Activated CD8-positive, alpha-beta memory T cell treated with anti-CD3 and anti-CD28 coated beads for 1 hour (primary cell): ENCODE data around the gene CNNM3.
"Not testable (repeated sequence)": the region's sequence is repeated elsewhere in the genome, so short reads cannot be mapped to it uniquely, and the experiment has no call there.

ENCODE experiments used
- DNase-seq, 2 donors: peaks; one replicate each; pipeline ENCODE4 v3.0.0-alpha.2; 2020; ENCODE audit warnings: low read depth in 1 of 2; ENCODE audit errors: extremely low read depth in 1 of 2

CNNM3 gene

DNA sequence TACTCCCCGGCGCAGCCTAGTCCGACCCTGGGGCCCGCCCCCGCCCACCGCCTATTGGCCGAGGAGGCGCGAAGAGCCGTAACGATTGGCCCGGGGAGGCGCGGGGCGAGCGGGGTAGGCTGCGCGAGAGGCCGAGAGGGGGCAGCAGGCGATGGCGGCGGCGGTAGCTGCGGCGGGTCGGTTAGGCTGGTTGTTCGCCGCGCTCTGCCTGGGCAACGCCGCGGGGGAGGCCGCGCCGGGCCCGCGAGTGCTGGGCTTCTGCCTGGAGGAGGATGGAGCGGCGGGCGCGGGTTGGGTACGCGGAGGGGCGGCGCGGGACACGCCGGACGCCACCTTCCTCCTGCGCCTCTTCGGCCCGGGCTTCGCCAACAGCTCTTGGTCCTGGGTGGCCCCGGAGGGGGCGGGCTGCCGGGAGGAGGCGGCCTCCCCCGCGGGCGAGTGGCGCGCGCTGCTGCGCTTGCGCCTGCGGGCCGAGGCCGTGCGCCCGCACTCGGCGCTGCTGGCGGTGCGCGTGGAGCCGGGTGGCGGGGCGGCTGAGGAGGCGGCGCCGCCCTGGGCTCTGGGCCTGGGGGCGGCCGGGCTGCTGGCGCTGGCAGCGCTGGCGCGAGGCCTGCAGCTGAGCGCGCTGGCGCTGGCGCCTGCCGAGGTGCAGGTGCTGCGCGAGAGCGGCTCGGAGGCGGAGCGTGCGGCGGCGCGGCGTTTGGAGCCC lies at the start of gene CNNM3:
TSS of gene CNNM3 (plus strand) at position 142 of the 709 bp plus-strand sequence. CDS start at position 152, 10 bp downstream.
- DNase-seq: peak; percentile 84 to 96

DNA sequence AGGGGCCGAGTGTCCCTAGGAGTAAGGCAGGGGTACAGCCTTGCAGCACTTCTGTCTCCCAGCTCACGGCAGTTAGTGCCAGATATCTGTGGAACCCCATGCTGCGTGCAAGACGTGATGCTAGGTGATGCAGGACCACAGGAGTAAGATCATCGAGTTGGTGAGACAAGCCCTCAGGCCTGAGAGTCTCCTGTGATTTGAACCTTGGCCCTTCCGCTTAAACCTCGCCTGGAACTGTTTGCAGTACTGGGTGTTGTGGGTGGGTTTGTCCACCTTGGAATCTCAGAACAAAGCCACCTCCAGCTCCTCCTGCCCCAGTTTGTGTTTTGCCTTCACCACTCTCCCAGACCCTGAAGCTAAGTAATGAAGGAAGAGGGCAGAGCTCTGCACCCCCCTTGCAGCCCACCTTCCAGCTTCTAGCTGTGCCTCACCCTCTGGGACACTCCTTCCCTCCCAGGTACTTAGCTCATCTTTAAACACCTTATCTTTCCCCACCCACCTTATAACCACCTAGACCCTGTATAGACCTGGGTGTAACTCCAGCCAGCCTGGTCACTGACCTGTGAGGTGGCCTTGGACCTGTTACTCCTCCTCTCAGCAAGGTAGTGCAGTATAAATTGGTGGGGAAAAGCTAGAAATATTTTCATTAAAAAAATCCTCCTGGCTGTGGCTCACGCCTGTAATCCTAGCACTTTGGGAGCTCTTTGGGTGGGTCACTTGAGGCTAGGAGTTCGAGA lies 48.8 kb upstream of the CNNM3 start:
- DNase-seq: no peak

GRCh38 chr2:96768083-96768561 lies 47.9 kb upstream of the CNNM3 start:
- no peak for DNase-seq

DNA sequence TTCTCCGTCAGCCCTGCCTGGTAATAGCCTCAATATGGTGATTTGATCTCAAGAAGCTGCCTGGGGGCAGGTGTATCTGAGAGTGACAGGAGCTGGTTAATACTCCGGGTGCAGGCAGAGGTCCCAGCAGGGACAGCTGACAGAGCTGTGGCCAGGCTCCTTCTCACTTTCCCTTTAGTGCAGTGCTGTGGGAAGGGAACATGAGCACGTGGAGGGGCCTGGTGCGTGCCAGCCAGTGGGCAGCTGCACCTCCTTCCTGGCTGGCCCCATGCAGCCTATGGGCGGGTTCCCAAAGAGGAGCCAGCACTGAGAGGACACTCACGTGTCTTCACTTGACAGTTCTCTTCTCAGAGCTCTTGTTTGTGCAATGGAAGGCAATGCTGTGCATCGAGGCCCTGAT lies 46.3 kb upstream of the CNNM3 start:
- DNase-seq: no peak

DNA sequence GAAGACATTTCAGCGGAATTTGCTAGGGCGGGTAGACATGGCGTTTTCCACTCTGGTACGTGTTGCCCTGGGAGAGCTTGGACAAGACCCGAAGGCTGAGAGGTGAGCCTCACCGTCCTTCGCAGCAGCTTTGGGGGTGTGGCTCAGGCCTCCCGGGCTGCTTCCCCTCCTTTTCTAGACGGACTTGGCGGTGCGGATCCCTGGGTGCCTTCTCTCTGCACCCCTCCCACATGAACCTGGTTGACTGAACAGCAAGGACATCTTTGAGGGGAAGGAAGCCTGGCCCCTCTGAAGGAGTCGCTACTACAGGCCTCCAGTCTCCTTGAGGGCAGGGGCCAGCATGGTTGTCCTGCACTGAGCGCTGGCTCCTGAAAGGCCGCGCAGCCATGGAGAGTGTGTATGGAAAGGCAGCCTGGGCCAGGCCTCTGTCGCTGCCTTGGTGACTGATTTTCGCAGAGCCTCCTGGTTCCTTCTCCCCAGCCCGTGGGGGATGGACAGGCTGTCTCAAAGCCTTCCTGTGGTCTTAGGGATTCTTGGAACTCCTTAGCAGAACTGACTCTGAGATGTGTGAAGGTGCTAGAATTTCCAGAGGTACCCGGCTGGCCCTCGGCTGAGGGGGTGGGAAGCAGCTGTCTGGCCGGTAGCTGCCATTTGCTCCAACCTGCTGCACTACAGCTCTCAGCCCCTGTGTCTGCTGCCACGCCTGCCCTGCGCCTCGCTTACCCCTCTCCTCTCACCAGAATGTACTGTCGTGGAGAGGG lies 45.4 kb upstream of the CNNM3 start:
- no peak for DNase-seq

- no peak for DNase-seq
Observed at GRCh38 chr2:96771796-96772618, 44.1 kb upstream of the CNNM3 start.

- DNase-seq: no peak
Observed at GRCh38 chr2:96772903-96773671, 43.0 kb upstream of the CNNM3 start.

DNA sequence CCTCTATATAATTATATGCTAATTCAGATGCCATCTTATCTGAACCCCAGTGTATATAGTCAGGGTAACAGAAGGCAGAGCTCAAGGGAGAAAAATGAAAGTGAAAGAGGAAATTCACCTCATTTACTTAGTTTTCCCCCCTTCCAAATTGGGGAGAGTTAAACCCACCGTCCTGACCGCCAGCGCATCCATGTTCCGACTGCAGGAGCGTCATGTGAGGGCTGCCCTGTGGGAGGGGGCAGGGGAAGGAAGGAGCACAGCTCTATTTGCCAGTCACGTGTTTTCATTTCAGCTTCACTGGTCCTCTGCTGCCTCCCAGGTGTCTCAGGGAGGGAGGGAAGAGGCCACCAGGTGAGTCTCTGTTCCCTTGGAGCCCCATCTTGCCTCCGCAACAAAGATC lies 42.1 kb upstream of the CNNM3 start:
- peak in 1 of 2 donors; percentile 9 for DNase-seq

- DNase-seq: no peak
Observed at GRCh38 chr2:96775160-96775559, 40.9 kb upstream of the CNNM3 start.

- DNase-seq: no peak
Observed at GRCh38 chr2:96783388-96783787, 32.7 kb upstream of the CNNM3 start.

- DNase-seq: no peak
Observed at GRCh38 chr2:96787411-96787810, 28.7 kb upstream of the CNNM3 start.

- no peak for DNase-seq
Observed at GRCh38 chr2:96788442-96789244, 27.4 kb upstream of the CNNM3 start.

- no peak for DNase-seq
Observed at GRCh38 chr2:96789245-96789617, 26.8 kb upstream of the CNNM3 start.

DNA sequence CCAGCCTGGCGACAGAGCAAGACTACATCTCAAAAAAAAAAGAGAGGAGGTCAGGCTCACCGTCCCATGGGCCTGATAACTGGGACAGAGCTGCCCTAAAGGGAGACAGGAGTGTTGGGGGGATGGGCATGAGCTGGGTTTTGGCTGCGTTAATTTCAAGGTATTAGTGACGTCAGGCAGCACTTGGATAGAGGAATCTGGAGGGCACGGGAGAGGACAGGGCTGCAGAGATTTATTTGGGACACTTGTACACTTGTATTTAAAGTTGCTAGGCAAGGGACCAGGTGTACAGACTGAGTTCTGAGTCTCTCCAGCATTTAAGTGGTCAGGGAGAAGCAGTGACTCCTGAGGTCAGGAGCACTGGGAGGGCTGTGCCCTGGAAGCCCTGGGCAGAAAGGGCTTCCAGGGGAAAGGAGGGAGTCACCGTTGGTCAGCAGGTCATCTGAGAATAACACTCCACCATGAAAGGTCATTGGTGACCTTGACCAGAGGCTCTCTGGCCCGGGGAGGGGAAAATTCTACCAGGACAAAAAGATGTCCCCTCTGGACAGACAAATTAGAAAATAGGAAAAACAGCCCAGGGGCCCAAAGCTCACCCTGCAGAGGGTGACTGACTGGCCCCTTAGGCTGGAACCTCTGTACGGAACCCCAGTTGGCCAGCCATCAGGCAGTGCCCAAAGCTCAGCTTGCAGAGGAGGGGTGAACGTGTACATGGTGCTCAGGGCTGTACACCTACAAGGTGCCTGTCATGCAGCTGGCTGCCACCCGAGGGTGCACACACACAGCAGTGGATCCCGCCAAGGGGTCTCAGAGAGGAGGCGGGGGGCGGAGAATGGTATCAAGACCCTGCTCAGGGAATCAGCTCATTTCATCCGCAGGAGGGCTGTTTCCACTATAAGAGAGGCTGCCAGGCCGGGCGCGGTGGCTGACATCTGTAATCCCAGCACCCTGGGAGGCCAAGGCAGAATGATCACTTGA lies 23.0 kb upstream of the CNNM3 start:
- DNase-seq: no peak

- DNase-seq: no peak
Observed at GRCh38 chr2:96795076-96795475, 21.0 kb upstream of the CNNM3 start.

DNA sequence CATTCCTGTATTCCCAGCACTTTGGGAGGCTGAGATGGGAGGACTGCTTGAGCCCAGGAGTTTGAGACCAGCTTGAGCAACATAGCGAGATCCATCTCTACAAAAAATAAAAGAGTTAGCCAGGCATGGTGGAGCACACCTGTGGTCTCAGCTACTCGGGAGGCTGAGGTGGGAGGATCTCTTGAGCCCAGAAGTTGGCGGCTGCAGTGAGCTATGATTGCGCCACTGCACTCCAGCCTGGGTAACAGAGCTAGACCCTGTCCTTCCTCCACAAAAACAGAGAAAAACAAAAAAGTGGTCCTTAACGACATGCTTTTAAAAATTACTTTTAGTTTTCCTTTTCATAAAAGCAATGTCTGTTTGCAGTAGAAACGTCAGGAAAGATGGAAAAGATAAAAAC lies 19.6 kb upstream of the CNNM3 start:
- not testable (repeated sequence) for DNase-seq

DNA sequence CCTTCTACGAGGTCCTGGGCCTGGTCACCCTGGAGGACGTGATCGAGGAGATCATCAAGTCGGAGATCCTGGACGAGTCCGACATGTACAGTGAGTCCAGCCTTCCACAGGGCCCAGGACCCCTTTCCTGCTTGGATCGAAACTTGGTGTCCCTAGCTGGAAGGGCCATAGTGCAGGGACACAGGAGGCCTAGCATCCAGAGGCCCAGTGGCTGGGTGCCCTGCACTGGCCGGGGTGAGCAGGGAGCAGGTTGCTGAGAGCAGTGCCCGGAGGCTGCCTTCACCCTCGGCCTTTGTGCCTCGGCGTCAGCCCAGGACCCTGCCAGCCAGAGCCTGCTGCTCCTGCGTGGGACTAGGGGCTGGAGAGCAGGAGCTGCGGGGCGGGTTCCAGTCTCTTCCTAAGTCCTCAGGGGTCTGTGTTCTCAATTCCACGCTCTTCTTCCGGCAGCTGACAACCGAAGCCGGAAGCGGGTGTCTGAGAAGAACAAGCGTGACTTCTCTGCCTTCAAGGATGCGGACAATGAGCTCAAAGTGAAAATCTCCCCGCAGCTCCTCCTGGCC lies 18.9 kb upstream of the CNNM3 start:
- DNase-seq: no peak
